Osteoblast (primary cell): ENCODE data around the gene RNF227. TPM values are rescaled to one million over a fixed set of nuclear protein-coding genes. Genes with fewer than 3 reads are reported as not detected.
"Not testable (repeated sequence)": the region's sequence is repeated elsewhere in the genome, so short reads cannot be mapped to it uniquely, and the experiment has no call there.

Experiments used
- DNase-seq: peaks from one replicate; pipeline ENCODE4 v3.0.0; 2011; ENCODE audit warnings: low spot score, mixed read lengths; ENCODE audit not compliant: insufficient read length; ENCODE audit errors: missing footprints
- H2AFZ ChIP-seq: 2 replicates; pipeline ENCODE4 v1.6.0; 2011; ENCODE audit warnings: mild to moderate bottlenecking, low read length
- H3K27ac ChIP-seq: 2 replicates; pipeline ENCODE4 v1.5.1; 2011; ENCODE audit warnings: mild to moderate bottlenecking, low read depth, low read length, moderate library complexity
- H3K27me3 ChIP-seq: 2 replicates; pipeline ENCODE4 v1.6.0; 2012; ENCODE audit warnings: mild to moderate bottlenecking, control low read depth, inconsistent platforms, low read length, moderate library complexity; ENCODE audit not compliant: insufficient read depth
- H3K36me3 ChIP-seq: 2 replicates; pipeline ENCODE4 v1.5.1; 2011; ENCODE audit warnings: mild to moderate bottlenecking, low read length, control low read depth, moderate library complexity; ENCODE audit not compliant: insufficient read depth
- H3K4me1 ChIP-seq: 2 replicates; pipeline ENCODE4 v1.5.1; 2011; ENCODE audit warnings: mild to moderate bottlenecking, low read length, control low read depth, moderate library complexity; ENCODE audit not compliant: insufficient read depth
- H3K4me2 ChIP-seq: 2 replicates; pipeline ENCODE4 v1.6.0; 2011; ENCODE audit warnings: mild to moderate bottlenecking, low read length; ENCODE audit not compliant: insufficient read depth
- H3K4me3 ChIP-seq: fragments of 200-600 bp; sonication (generic); 3 replicates; pipeline ENCODE4 v1.5.1; 2012; ENCODE audit warnings: mild to moderate bottlenecking, low read length, inconsistent platforms; ENCODE audit not compliant: insufficient read depth
- H3K79me2 ChIP-seq: 2 replicates; pipeline ENCODE4 v1.6.0; 2012; ENCODE audit warnings: mild to moderate bottlenecking, low read length, control low read depth, inconsistent platforms; ENCODE audit not compliant: insufficient read depth
- H3K9me3 ChIP-seq: 2 replicates; pipeline ENCODE4 v1.5.1; 2011; ENCODE audit warnings: low read depth, low read length, control low read depth
- H4K20me1 ChIP-seq: 2 replicates; pipeline ENCODE4 v1.6.0; 2012; ENCODE audit warnings: mild to moderate bottlenecking, low read length, control low read depth; ENCODE audit not compliant: insufficient read depth
- small RNA-seq: library from RNA; depleted of rRNA; stranded (forward); fragments of <200 nt; gene quantifications from one replicate; pipeline ENCODE3, GENCODE V24; 2012
- total RNA-seq: library from RNA; depleted of rRNA; stranded (reverse); fragments of >200 nt; gene quantifications from 2 replicates; pipeline ENCODE4 v1.2.3, GENCODE V29; 2012
- TF ChIP-seq, protein P1 (sequence below): IDR thresholded peaks from 2 replicates; pipeline ENCODE4 v1.5.1; 2011; ENCODE audit warnings: mild to moderate bottlenecking, low read depth, low read length, moderate library complexity; ENCODE audit errors: extremely low read depth

RNF227 gene
- total RNA-seq, 1 donor = 3.6 TPM

DNA sequence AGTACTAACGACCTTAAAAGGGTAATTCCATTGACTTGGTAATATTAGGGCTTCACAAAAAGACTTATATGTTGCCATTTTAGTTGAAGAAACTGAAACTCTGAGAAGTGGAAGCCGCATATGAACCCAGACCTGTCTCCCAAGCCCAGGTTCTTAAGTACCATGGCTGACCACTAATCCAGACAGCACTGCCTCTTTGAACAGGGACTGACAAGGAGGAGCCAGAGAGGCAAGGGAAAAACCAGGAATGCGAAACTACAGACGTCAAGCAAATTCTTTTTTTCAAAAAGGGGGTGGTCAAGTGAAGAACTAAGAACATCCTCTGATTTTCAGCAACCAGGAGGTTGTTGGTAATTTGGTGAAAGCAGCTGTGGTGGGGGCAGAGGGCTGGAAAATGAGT is 43.0 kb downstream of the RNF227 start:
- H3K27me3 ChIP-seq = no peaks in the 10 kb centered on the region

DNA sequence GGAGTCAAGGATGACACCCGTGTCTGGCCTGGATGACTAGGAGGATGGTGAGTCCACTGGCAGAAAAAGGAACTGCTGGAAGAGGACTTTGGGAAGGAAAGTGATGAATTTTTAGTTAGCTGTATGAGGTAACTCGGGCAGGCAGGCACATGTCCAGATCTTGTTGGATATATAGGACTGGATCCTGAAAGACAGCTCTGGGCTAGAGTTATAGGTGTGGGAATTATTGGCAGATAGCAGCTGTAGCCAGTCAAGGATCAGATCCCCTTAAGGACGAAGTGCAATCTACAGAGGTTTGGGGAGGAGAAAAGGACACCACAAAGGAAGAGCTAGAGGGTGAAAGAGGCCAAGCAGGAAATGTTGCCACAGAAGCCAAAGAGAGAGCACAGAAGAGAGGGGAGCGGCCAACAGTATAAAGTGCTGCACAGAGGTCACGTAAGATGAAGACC is 48.2 kb downstream of the RNF227 start:
- peaks cover under 1% of the 10 kb centered on the region for H4K20me1 ChIP-seq
- H2AFZ ChIP-seq = no peak overlapping the region
- no peak overlapping the region for H3K27ac ChIP-seq
- H3K4me1 ChIP-seq = no peaks in the 10 kb centered on the region
- H3K9me3 ChIP-seq = no peaks in the 10 kb centered on the region
- no peak for DNase-seq
- H3K4me2 ChIP-seq = no peak overlapping the region
- no peak overlapping the region for H3K4me3 ChIP-seq
- H3K79me2 ChIP-seq = peaks cover 6% of the 10 kb centered on the region
- no peaks in the 10 kb centered on the region for H3K27me3 ChIP-seq
- H3K36me3 ChIP-seq = peaks cover 8% of the 10 kb centered on the region
- TF ChIP-seq, protein P1, sequence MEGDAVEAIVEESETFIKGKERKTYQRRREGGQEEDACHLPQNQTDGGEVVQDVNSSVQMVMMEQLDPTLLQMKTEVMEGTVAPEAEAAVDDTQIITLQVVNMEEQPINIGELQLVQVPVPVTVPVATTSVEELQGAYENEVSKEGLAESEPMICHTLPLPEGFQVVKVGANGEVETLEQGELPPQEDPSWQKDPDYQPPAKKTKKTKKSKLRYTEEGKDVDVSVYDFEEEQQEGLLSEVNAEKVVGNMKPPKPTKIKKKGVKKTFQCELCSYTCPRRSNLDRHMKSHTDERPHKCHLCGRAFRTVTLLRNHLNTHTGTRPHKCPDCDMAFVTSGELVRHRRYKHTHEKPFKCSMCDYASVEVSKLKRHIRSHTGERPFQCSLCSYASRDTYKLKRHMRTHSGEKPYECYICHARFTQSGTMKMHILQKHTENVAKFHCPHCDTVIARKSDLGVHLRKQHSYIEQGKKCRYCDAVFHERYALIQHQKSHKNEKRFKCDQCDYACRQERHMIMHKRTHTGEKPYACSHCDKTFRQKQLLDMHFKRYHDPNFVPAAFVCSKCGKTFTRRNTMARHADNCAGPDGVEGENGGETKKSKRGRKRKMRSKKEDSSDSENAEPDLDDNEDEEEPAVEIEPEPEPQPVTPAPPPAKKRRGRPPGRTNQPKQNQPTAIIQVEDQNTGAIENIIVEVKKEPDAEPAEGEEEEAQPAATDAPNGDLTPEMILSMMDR = no peak

More for the DNA sequence above, 43.0 kb downstream of the RNF227 start:
- Histone ChIP-seq H3K9me3 (no peaks in the 10 kb centered on the region), H4K20me1 (no peaks in the 10 kb centered on the region), H3K36me3 (peaks cover 9% of the 10 kb centered on the region), H3K4me2 (no peak overlapping the region), H3K4me3 (no peak overlapping the region), H2AFZ (no peak overlapping the region), H3K4me1 (no peaks in the 10 kb centered on the region), H3K27ac (no peak overlapping the region), H3K79me2 (no peaks in the 10 kb centered on the region)
- DNase-seq = no peak
- TF ChIP-seq, protein P1 = no peak

DNA sequence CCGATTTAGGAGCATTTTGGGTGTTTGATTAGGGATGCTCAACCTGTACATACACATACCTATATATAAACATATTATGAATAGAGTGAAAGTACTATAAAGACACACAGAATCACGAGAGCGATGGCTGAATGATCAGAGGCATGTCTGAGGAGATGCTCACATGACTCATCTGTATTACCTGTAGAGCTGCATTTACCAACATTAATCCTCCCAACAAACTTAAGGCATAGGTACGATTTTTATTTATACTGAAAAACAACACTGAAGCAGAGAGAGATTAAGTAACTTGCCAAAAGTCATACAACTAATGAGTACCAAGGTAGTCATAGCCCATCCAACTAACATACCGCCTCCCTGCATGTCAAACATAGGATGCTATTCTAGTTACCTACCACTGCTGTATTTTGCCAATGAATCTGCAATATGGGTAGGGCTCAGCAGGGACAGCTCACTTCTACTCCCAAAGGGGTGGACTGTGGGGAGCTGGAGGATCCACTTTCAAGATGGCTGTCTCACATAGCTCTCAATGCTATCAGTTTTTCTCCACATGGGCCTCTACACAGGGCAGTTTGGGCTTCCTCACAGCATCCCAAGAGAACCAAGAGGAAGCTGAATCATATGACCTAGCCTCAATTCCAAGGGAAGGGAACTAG is 51.0 kb downstream of the RNF227 start:
- Histone ChIP-seq H3K36me3 (peaks cover 11% of the 10 kb centered on the region), H2AFZ (no peak overlapping the region), H3K9me3 (no peaks in the 10 kb centered on the region), H4K20me1 (peaks cover 3% of the 10 kb centered on the region), H3K4me1 (no peaks in the 10 kb centered on the region), H3K79me2 (peaks cover 11% of the 10 kb centered on the region), H3K27me3 (no peaks in the 10 kb centered on the region), H3K4me3 (no peak overlapping the region), H3K4me2 (no peak overlapping the region), H3K27ac (no peak overlapping the region)
- TF ChIP-seq, protein P1 = no peak
- no peak for DNase-seq

DNA sequence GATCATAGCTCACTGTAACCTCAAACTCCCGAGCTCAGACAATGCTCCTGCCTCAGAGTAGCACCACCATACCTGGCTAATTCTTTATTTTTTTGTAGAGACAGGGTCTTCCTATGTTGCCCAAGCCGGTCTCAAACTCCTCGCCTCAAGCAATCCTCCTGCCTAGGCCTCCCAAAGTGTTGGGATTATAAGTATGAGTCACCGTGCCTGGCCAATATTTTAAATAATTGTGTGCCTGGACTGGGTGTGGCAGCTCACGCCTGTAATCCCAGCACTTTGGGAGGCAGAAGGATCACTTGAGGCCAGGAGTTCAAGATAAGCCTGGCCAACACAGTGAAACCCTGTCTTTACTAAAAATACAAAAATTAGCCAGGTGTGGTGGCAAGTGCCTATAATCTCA is 51.7 kb downstream of the RNF227 start:
- not testable (repeated sequence) for H3K9me3 ChIP-seq, DNase-seq, H3K4me3 ChIP-seq, H3K4me2 ChIP-seq, H4K20me1 ChIP-seq, H3K4me1 ChIP-seq, H3K27ac ChIP-seq, H2AFZ ChIP-seq, H3K27me3 ChIP-seq
- H3K36me3 ChIP-seq = peaks cover 15% of the 10 kb centered on the region
- peaks cover 16% of the 10 kb centered on the region for H3K79me2 ChIP-seq

Small RNA genes within 50 kb of the gene (small RNA-seq; reads per million reads assigned to genes)
- gene SCARNA21 = 5.0 reads per million, percentile 87 among the genes with 10 or more reads in this experiment

Other genes starting within 250 kb of the RNF227 start
- gene TP53, start 228.8 kb downstream of the RNF227 start, total RNA-seq = 63.9 and 71.3 TPM in 2 replicates
- 3.5 and 4.3 TPM in 2 replicates for gene WRAP53, start 227.8 kb downstream of the RNF227 start, total RNA-seq
- gene EFNB3, start 211.1 kb downstream of the RNF227 start, total RNA-seq = 1.8 and 2.7 TPM in 2 replicates
- gene DNAH2, start 198.5 kb downstream of the RNF227 start, total RNA-seq = under 0.01 and 0.88 TPM in 2 replicates
- gene KDM6B, start 82.1 kb downstream of the RNF227 start, total RNA-seq = 5.6 and 12.3 TPM in 2 replicates
- 0.29 and 0.36 TPM in 2 replicates for gene TMEM88, start 61.2 kb downstream of the RNF227 start, total RNA-seq
- 25.3 and 29.7 TPM in 2 replicates for gene NAA38, start 58.7 kb downstream of the RNF227 start, total RNA-seq
- gene CYB5D1, start 58.3 kb downstream of the RNF227 start, total RNA-seq = 8.3 and 10.5 TPM in 2 replicates
- gene CHD3, start 27.5 kb downstream of the RNF227 start, total RNA-seq = 95.2 and 97.0 TPM in 2 replicates
- under 0.01 and 0.29 TPM in 2 replicates for gene KCNAB3, start 13.6 kb upstream of the RNF227 start, total RNA-seq
- 26.1 and 27.4 TPM in 2 replicates for gene TRAPPC1, start 15.7 kb upstream of the RNF227 start, total RNA-seq
- 20.6 and 21.5 TPM in 2 replicates for gene CNTROB, start 15.9 kb upstream of the RNF227 start, total RNA-seq
- gene GUCY2D, start 86.3 kb upstream of the RNF227 start, total RNA-seq = not detected in 2 replicates
- under 0.01 TPM in 2 replicates for gene ALOX15B, start 122.8 kb upstream of the RNF227 start, total RNA-seq
- not detected in 2 replicates for gene ALOX12B, start 171.4 kb upstream of the RNF227 start, total RNA-seq
- gene ALOXE3, start 202.2 kb upstream of the RNF227 start, total RNA-seq = not detected in 2 replicates
- not detected in 2 replicates for gene HES7, start 207.8 kb upstream of the RNF227 start, total RNA-seq
- gene PER1, start 236.1 kb upstream of the RNF227 start, total RNA-seq = 11.2 and 16.6 TPM in 2 replicates
- 5.3 and 5.4 TPM in 2 replicates for gene VAMP2, start 246.7 kb upstream of the RNF227 start, total RNA-seq